ENCODE results near the gene WSB2. TPM values are rescaled to one million over a fixed set of nuclear protein-coding genes. Genes with fewer than 3 reads are reported as not detected.

Gene WSB2
- total and polyA plus RNA-seq, 9 of the 15 experiments (the other 6 are each of a cell fraction or from before 2014, with no cell fraction given): 31.4 to 77.6 (median 52.6) TPM

DNA sequence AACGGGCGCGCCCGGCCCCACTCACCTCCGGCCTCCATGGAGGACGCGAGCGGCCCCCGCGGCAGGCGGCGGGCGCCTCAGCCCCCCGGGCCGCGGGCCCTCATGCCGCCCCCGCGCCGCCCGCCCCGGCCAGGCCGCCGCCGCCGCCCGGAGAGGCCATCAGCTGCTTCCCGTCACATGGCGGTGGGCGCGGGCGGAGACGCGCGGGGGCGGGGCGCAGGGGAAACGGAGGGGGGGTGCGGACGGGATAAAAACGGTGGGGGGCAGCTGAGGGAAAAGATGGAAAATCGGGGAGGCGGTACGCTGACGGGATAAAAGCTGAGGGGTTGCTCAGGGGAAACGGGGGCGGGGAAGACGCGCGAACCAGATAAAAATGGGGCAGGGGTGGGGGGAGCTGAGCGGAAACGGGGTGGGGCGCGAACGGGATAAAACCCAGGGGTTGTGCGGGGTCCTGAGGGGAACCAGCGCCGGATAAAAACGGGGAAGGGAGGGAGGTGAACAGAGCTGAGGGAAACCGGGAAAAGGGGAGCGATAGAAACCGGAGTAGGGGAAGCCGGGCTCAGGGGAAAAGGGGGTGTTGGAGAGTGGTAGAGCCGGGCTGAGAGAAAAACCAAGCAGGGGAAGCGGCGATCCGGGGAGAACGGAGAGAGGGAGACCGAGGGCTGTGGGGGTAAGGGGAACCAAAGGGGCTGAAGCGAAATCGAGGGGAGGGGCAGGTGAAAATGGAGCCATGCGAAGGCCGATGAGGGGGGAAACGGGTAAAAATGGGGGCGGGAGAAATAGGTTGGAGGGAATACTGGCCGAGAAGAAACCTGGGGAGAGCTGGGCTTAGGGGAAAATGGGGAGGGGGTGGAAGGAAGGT lies at the start of gene WSB2 (continued):
- TF ChIP-seq, protein P1, sequence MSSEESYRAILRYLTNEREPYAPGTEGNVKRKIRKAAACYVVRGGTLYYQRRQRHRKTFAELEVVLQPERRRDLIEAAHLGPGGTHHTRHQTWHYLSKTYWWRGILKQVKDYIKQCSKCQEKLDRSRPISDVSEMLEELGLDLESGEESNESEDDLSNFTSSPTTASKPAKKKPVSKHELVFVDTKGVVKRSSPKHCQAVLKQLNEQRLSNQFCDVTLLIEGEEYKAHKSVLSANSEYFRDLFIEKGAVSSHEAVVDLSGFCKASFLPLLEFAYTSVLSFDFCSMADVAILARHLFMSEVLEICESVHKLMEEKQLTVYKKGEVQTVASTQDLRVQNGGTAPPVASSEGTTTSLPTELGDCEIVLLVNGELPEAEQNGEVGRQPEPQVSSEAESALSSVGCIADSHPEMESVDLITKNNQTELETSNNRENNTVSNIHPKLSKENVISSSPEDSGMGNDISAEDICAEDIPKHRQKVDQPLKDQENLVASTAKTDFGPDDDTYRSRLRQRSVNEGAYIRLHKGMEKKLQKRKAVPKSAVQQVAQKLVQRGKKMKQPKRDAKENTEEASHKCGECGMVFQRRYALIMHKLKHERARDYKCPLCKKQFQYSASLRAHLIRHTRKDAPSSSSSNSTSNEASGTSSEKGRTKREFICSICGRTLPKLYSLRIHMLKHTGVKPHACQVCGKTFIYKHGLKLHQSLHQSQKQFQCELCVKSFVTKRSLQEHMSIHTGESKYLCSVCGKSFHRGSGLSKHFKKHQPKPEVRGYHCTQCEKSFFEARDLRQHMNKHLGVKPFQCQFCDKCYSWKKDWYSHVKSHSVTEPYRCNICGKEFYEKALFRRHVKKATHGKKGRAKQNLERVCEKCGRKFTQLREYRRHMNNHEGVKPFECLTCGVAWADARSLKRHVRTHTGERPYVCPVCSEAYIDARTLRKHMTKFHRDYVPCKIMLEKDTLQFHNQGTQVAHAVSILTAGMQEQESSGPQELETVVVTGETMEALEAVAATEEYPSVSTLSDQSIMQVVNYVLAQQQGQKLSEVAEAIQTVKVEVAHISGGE (CRISPR knock-in tag; IDR thresholded peaks at IDR 0.05): peak in 1 of 3 experiments; percentile 60; a peak in 2 of 6 replicates
- TF ChIP-seq ZBTB7A (IDR thresholded peaks at IDR 0.05; ENCODE audit: borderline replicate concordance, control insufficient read depth, low read depth, low read length) (no peak; the same call in 1 of the 2 replicates), EWSR1 (IDR thresholded peaks at IDR 0.05; ENCODE audit: borderline replicate concordance, low read depth, partially characterized antibody) (no peak), BCL6 (CRISPR knock-in tag; IDR thresholded peaks at IDR 0.05) (no peak), RCOR1 (IDR thresholded peaks at IDR 0.05; ENCODE audit: borderline replicate concordance in 1 of 2, low read depth in 2 of 2, low read length in 2 of 2) (no peak), NCOA1 (IDR thresholded peaks at IDR 0.05; ENCODE audit: low read depth) (0 out of 2 replicates have a peak, but pooled peaks have one; percentile 51), WHSC1 (IDR thresholded peaks at IDR 0.05; ENCODE audit: low read length) (no peak), RBBP5 (IDR thresholded peaks at IDR 0.05; ENCODE audit: borderline replicate concordance, insufficient read depth, low read length, poor library complexity, severe bottlenecking) (peak; percentile 8), ZNF282 (CRISPR knock-in tag; IDR thresholded peaks at IDR 0.05) (no peak), ZNF316 (IDR thresholded peaks at IDR 0.05) (no peak)
- TF ChIP-seq, protein P2, sequence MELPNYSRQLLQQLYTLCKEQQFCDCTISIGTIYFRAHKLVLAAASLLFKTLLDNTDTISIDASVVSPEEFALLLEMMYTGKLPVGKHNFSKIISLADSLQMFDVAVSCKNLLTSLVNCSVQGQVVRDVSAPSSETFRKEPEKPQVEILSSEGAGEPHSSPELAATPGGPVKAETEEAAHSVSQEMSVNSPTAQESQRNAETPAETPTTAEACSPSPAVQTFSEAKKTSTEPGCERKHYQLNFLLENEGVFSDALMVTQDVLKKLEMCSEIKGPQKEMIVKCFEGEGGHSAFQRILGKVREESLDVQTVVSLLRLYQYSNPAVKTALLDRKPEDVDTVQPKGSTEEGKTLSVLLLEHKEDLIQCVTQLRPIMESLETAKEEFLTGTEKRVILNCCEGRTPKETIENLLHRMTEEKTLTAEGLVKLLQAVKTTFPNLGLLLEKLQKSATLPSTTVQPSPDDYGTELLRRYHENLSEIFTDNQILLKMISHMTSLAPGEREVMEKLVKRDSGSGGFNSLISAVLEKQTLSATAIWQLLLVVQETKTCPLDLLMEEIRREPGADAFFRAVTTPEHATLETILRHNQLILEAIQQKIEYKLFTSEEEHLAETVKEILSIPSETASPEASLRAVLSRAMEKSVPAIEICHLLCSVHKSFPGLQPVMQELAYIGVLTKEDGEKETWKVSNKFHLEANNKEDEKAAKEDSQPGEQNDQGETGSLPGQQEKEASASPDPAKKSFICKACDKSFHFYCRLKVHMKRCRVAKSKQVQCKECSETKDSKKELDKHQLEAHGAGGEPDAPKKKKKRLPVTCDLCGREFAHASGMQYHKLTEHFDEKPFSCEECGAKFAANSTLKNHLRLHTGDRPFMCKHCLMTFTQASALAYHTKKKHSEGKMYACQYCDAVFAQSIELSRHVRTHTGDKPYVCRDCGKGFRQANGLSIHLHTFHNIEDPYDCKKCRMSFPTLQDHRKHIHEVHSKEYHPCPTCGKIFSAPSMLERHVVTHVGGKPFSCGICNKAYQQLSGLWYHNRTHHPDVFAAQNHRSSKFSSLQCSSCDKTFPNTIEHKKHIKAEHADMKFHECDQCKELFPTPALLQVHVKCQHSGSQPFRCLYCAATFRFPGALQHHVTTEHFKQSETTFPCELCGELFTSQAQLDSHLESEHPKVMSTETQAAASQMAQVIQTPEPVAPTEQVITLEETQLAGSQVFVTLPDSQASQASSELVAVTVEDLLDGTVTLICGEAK (IDR thresholded peaks at IDR 0.05): 0 out of 2 replicates have a peak, but pooled peaks have one; percentile 29
- TF ChIP-seq, protein P2 (CRISPR knock-in tag; IDR thresholded peaks at IDR 0.05): no peak
- TF ChIP-seq, protein P3, sequence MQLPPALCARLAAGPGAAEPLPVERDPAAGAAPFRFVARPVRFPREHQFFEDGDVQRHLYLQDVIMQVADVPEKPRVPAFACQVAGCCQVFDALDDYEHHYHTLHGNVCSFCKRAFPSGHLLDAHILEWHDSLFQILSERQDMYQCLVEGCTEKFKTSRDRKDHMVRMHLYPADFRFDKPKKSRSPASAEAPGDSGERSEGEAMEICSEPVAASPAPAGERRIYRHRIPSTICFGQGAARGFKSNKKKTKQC (CRISPR knock-in tag; IDR thresholded peaks at IDR 0.05): no peak

All from K562 (cell line).